Mucosa of descending colon (tissue), 3 donors: ENCODE measurements around the gene GPR155. TPM values are rescaled to one million over a fixed set of nuclear protein-coding genes. Genes with fewer than 3 reads are reported as not detected.
A peak's percentile ranks its signal among the peaks of the same experiment; 100 is the strongest.

Experiments used
- ATAC-seq: fragments of 200-7000 bp; cut with Tn5 transposase; one replicate; pipeline ENCODE4 v1.9.1; 2020; ENCODE audit warnings: mild to moderate bottlenecking, moderate library complexity
- DNase-seq, 3 donors: peaks; one replicate each; pipeline ENCODE4 v3.0.0-alpha.2; 2020
- H3K36me3 ChIP-seq: fragments of 200-600 bp; one replicate; pipeline ENCODE4 v1.8.0; 2021; ENCODE audit warnings: low read depth, mild to moderate bottlenecking
- H3K4me1 ChIP-seq: fragments of 200-600 bp; one replicate; pipeline ENCODE4 v1.8.0; 2021; ENCODE audit warnings: low read depth, mild to moderate bottlenecking
- H3K4me3 ChIP-seq: fragments of 200-600 bp; one replicate; pipeline ENCODE4 v1.8.0; 2021; ENCODE audit warnings: mild to moderate bottlenecking
- H3K9me3 ChIP-seq: fragments of 200-600 bp; one replicate; pipeline ENCODE4 v1.8.0; 2021; ENCODE audit warnings: mild to moderate bottlenecking
- CTCF ChIP-seq: fragments of 200-600 bp; IDR thresholded peaks from one replicate; pipeline ENCODE4 v1.8.0; 2022; ENCODE audit warnings: antibody characterized with exemption, mild to moderate bottlenecking
- intact Hi-C, 2 donors: fragments of 100-400 bp; cut with DNase I in 1 of 2; cut with micrococcal nuclease in 1 of 2; formaldehyde crosslinking; loops; one replicate each; pipeline versions ENCODE4 v1.11.0 to v1.11.1; 2022; cut with DNase I, micrococcal nuclease
- total RNA-seq, 3 donors: library from RNA; stranded (reverse); fragmentation: NEBNext Ultra II Directional in 2 of 3; extraction: Animal tissue kit (Norgen Biotek cat#: 25700) in 2 of 3; gene quantifications; one replicate each; pipeline versions ENCODE4 v1.2.1 to v1.2.4, GENCODE V29; 2021 to 2023
- donor health status: DM: no; HTN: no; CAD: no; lungs with moderate emphysema.
- donor health status: DM: no; HTN: no; CAD: no.
- donor health status: DM: no; HTN: yes; CAD: no.

Gene GPR155
- total RNA-seq, 3 donors from 2014 or later = 4.7 to 15.6 (median 6.8) TPM

DNA sequence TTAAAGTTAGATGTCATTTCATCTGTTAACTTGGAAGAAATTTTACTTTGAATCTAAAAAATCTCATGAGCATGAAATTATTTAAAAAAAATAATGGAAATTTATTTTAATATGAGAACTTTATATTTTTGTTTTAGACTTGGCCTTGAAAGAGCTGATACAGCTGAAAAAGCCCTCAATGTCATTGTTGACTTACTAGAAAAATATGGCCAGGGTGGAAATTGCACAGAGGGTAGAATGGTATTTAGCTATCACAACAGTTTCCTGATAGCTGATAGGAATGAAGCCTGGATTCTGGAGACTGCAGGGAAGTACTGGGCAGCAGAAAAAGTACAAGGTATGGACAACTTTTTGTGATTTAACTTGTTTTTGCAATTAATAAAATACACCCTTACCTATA, 86.0 kb downstream of the GPR155 start:
- intact Hi-C loops = no loop called here
- H3K9me3 ChIP-seq = no peaks in the 10 kb centered on the region
- no peak for ATAC-seq
- TF ChIP-seq CTCF = no peak
- no peaks in the 10 kb centered on the region for H3K36me3 ChIP-seq
- H3K4me1 ChIP-seq = no peaks in the 10 kb centered on the region
- DNase-seq = no peak
- no peak overlapping the region for H3K4me3 ChIP-seq

DNA sequence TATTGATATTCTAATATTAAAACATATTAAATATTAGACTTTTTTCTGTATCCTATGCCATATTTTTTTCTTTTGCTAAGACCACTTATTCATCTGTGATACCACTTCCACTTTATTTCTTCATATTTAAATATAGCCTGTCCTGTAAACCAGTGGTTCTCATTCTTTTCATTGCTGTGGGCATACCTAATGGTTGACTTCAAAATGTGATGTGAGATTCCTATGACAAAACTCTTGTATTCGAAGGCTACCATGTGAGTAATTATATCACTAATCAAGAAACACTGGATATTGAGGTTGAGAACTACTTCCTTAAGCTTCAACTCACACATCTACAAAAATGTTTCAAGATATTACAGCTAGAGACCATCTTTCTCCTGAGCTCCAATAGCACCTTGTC, 87.7 kb downstream of the GPR155 start:
- ATAC-seq (no peak), DNase-seq (no peak)
- Histone ChIP-seq H3K36me3 (no peaks in the 10 kb centered on the region), H3K4me3 (no peak overlapping the region), H3K9me3 (no peaks in the 10 kb centered on the region), H3K4me1 (peaks cover 6% of the 10 kb centered on the region)
- intact Hi-C loops = no loop called here
- no peak for TF ChIP-seq CTCF

DNA sequence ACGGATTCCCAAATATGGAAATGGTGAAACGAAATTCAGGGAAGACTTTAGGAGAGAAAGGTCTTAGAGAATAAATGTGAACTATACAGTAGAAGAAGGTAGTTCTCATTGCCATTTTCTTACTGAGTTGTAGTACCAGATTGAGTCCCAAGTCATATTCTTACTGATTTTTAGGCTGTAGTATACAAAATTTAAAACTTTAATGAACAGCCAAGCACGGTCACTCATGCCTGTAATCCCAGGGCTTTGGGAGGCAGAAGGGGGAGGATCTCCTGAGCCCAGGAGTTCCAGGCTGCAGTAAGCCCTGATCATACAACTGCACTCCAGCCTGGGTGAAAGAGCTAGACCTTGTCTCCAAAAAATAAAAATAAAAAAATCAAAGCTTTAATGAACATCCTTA, 89.1 kb downstream of the GPR155 start:
- intact Hi-C loops = no loop called here
- TF ChIP-seq CTCF = no peak
- H3K4me1 ChIP-seq = peaks cover 11% of the 10 kb centered on the region
- no peaks in the 10 kb centered on the region for H3K9me3 ChIP-seq
- H3K36me3 ChIP-seq = no peaks in the 10 kb centered on the region
- no peak overlapping the region for H3K4me3 ChIP-seq
- DNase-seq = no peak
- ATAC-seq = no peak

- DNase-seq = peak in 2 of 3 donors; percentile 35 to 41
- Histone ChIP-seq H3K36me3 (no peaks in the 10 kb centered on the region), H3K4me1 (peaks cover 11% of the 10 kb centered on the region), H3K4me3 (peak overlapping the region; percentile 48), H3K9me3 (no peaks in the 10 kb centered on the region)
- no peak for TF ChIP-seq CTCF
- ATAC-seq = peak; percentile 56
- intact Hi-C loops = no loop called here
Measured at GRCh38 chr2:174395969-174396630, 90.7 kb downstream of the GPR155 start.

DNA sequence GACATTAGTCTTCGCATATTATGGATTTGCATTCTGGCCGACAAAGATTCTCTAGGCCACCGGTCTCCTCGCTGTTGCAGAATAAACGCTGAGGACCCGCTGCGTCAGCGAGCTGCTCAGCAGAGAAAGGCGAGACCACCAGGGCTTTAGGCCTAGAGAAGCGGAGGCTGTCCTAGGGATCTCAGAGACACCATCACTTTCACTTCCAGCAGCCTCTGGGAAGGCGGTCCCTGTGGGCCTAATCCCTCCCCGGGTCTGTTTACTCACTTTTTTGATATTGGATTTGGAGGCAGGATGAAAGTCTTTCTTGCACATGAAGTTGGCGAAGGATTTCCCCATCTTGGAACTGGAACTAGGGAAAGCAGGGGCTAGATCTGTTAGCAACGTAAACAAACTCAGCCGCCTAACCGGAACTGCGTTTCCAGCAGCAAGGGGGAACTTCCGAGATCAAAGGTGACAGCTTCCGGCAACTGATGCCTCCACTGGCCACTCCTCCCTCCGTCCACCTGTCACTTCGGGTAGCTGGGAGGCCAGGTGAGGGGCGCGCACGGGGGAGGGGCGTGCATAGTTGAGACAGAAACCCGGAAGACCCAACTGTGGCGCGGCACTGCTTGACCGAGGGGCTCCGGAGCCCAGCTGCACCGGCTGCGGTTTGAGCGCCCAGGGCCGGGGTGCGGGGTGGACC, 91.4 kb downstream of the GPR155 start, which contains the start of gene SCRN3:
Gene SCRN3 (plus strand): TSS at position 447 of the 685 bp plus-strand sequence. CDS start 2,554 bp downstream, outside the sequence.
- Histone ChIP-seq H3K9me3 (no peaks in the 10 kb centered on the region), H3K36me3 (no peaks in the 10 kb centered on the region), H3K4me1 (peaks cover 11% of the 10 kb centered on the region), H3K4me3 (peak within 1 kb of the TSS; percentile 48)
- ATAC-seq = peak; percentile 98
- intact Hi-C loops = no loop called here
- TF ChIP-seq CTCF = no peak
- DNase-seq = peak; percentile 87 to 90 (median 90)
